ACC112 (cell line): ENCODE results near the gene KRT71.

Source experiments
- H2AFZ ChIP-seq: fragments of 200-600 bp; sonication (generic); one replicate; pipeline ENCODE4 v1.6.0; 2017; ENCODE audit warnings: antibody characterized with exemption, low read length; ENCODE audit not compliant: unreplicated experiment
- H3K27ac ChIP-seq: fragments of 200-600 bp; sonication (generic); 2 replicates; pipeline ENCODE4 v1.5.1; 2014; ENCODE audit warnings: low read depth, mild to moderate bottlenecking, antibody characterized with exemption, low read length, moderate library complexity
- H3K27me3 ChIP-seq: fragments of 200-600 bp; sonication (generic); 2 replicates; pipeline ENCODE4 v1.6.1; 2014; ENCODE audit warnings: mild to moderate bottlenecking, antibody characterized with exemption, low read length, moderate library complexity, mixed read lengths; ENCODE audit not compliant: insufficient read depth
- H3K36me3 ChIP-seq: fragments of 200-600 bp; sonication (generic); 2 replicates; pipeline ENCODE4 v1.6.1; 2016; ENCODE audit warnings: mild to moderate bottlenecking, antibody characterized with exemption, low read length, moderate library complexity, mixed read lengths; ENCODE audit not compliant: insufficient read depth
- H3K4me1 ChIP-seq: fragments of 200-600 bp; sonication (generic); one replicate; pipeline ENCODE4 v1.6.1; 2016; ENCODE audit warnings: low read length, mixed read lengths; ENCODE audit not compliant: insufficient read depth, unreplicated experiment, control insufficient read depth
- H3K4me3 ChIP-seq: fragments of 200-600 bp; sonication (generic); 2 replicates; pipeline ENCODE4 v1.5.1; 2014; ENCODE audit warnings: mild to moderate bottlenecking, low read depth, low read length
- H3K79me2 ChIP-seq: fragments of 200-600 bp; sonication (generic); one replicate; pipeline ENCODE4 v1.6.0; 2016; ENCODE audit warnings: low read length; ENCODE audit not compliant: control insufficient read depth, unreplicated experiment, insufficient read depth

The KRT71 gene

GRCh38 chr12:52522346-52523011 is 30.5 kb downstream of the KRT71 start:
- Histone ChIP-seq H3K27me3 (no peaks in the 10 kb centered on the region), H3K4me1 (no peaks in the 10 kb centered on the region), H2AFZ (no peak overlapping the region), H3K79me2 (no peaks in the 10 kb centered on the region), H3K36me3 (no peaks in the 10 kb centered on the region), H3K27ac (no peak overlapping the region), H3K4me3 (no peak overlapping the region)

- no peak overlapping the region for H3K4me3 ChIP-seq
- H3K79me2 ChIP-seq: no peaks in the 10 kb centered on the region
- no peak overlapping the region for H2AFZ ChIP-seq
- H3K4me1 ChIP-seq: no peaks in the 10 kb centered on the region
- H3K36me3 ChIP-seq: no peaks in the 10 kb centered on the region
- no peak overlapping the region for H3K27ac ChIP-seq
- H3K27me3 ChIP-seq: no peaks in the 10 kb centered on the region
Measured at GRCh38 chr12:52521568-52522266, 31.2 kb downstream of the KRT71 start.

GRCh38 chr12:52521175-52521567 is 31.8 kb downstream of the KRT71 start:
- Histone ChIP-seq H3K4me1 (peaks cover under 1% of the 10 kb centered on the region), H3K79me2 (no peaks in the 10 kb centered on the region), H3K4me3 (no peak overlapping the region), H3K27me3 (no peaks in the 10 kb centered on the region), H2AFZ (no peak overlapping the region), H3K36me3 (no peaks in the 10 kb centered on the region), H3K27ac (no peak overlapping the region)

- Histone ChIP-seq H2AFZ (no peak within 1 kb of the TSS), H3K4me1 (peaks cover 6% of the 10 kb centered on the region), H3K27me3 (no peaks in the 10 kb centered on the region), H3K4me3 (no peak within 1 kb of the TSS), H3K79me2 (no peaks in the 10 kb centered on the region), H3K27ac (no peak within 1 kb of the TSS), H3K36me3 (no peaks in the 10 kb centered on the region)
Measured at GRCh38 chr12:52519826-52520662, 32.9 kb downstream of the KRT71 start, which contains the start of gene KRT5. Gene KRT5 (minus strand): TSS chr12:52520394. CDS start chr12:52520296, 98 bp downstream.

- no peaks in the 10 kb centered on the region for H3K27me3 ChIP-seq
- peaks cover 6% of the 10 kb centered on the region for H3K4me1 ChIP-seq
- no peaks in the 10 kb centered on the region for H3K36me3 ChIP-seq
- no peaks in the 10 kb centered on the region for H3K79me2 ChIP-seq
- no peak overlapping the region for H3K27ac ChIP-seq
- no peak overlapping the region for H3K4me3 ChIP-seq
- no peak overlapping the region for H2AFZ ChIP-seq
Measured at GRCh38 chr12:52519387-52519703, 33.6 kb downstream of the KRT71 start.

- Histone ChIP-seq H3K27me3 (no peaks in the 10 kb centered on the region), H3K36me3 (no peaks in the 10 kb centered on the region), H3K4me3 (no peak overlapping the region), H3K27ac (no peak overlapping the region), H3K79me2 (no peaks in the 10 kb centered on the region), H2AFZ (no peak overlapping the region), H3K4me1 (peaks cover 6% of the 10 kb centered on the region)
Measured at GRCh38 chr12:52518574-52519386, 34.2 kb downstream of the KRT71 start.

GRCh38 chr12:52517888-52518287 is 35.1 kb downstream of the KRT71 start:
- H3K79me2 ChIP-seq: no peaks in the 10 kb centered on the region
- peaks cover 6% of the 10 kb centered on the region for H3K4me1 ChIP-seq
- no peak overlapping the region for H2AFZ ChIP-seq
- no peak overlapping the region for H3K27ac ChIP-seq
- no peak overlapping the region for H3K4me3 ChIP-seq
- no peaks in the 10 kb centered on the region for H3K36me3 ChIP-seq
- H3K27me3 ChIP-seq: no peaks in the 10 kb centered on the region

- Histone ChIP-seq H3K4me1 (peaks cover 6% of the 10 kb centered on the region), H3K79me2 (no peaks in the 10 kb centered on the region), H3K27me3 (no peaks in the 10 kb centered on the region), H3K27ac (no peak overlapping the region), H3K4me3 (no peak overlapping the region), H2AFZ (no peak overlapping the region), H3K36me3 (no peaks in the 10 kb centered on the region)
Measured at GRCh38 chr12:52517005-52517835, 35.7 kb downstream of the KRT71 start.

GRCh38 chr12:52515927-52516831 is 36.8 kb downstream of the KRT71 start:
- peaks cover 6% of the 10 kb centered on the region for H3K4me1 ChIP-seq
- no peaks in the 10 kb centered on the region for H3K27me3 ChIP-seq
- no peak overlapping the region for H2AFZ ChIP-seq
- H3K27ac ChIP-seq: no peak overlapping the region
- H3K4me3 ChIP-seq: no peak overlapping the region
- H3K79me2 ChIP-seq: no peaks in the 10 kb centered on the region
- H3K36me3 ChIP-seq: no peaks in the 10 kb centered on the region
